CD4-positive, alpha-beta T cell treated with Interleukin-4 for 4 hours (primary cell): ENCODE results near the gene KCNQ2.

Experiments used
- DNase-seq: peaks from one replicate; pipeline ENCODE4 v3.0.0-alpha.2; 2020

KCNQ2 gene

DNA sequence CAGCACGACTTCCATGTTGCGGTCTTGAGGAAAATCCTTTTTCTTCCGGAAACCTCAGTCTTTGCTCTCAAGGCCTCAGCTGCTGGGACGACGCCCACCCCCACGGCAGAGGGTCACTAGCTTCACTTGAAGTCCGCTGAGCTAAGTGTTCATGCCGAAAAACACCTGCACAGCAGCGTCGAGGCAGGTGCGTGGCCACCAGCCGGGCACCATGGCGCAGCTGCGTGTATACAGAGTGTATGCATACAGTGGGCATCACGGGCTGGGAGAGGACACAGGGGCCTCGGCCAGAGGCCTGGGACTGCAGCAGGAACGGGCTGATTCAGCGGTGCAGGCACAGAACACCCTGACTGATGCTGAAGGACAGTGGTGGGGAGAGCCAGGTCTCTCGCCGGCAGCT, 20.1 kb downstream of the KCNQ2 start:
- DNase-seq = no peak

DNA sequence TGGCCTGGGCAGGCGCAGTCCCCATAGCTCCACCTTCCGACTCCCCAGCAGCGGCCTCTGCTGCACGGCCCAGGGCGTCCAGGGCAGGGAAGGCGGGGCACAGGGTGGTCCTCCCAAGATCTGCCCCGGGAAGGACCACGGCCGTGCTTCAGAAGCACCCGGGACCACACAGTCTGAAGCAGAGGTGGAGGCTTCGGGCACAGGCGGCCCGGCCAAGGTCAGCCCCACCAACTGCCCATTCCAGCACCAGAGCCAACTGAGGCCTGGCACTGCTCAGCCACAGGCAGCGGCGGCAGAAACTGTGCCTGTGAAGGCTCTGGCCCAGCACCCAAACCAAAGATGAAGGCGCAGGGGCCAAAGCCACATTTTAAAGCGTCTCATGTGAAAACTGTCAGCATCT, 20.6 kb downstream of the KCNQ2 start:
- no peak for DNase-seq

DNA sequence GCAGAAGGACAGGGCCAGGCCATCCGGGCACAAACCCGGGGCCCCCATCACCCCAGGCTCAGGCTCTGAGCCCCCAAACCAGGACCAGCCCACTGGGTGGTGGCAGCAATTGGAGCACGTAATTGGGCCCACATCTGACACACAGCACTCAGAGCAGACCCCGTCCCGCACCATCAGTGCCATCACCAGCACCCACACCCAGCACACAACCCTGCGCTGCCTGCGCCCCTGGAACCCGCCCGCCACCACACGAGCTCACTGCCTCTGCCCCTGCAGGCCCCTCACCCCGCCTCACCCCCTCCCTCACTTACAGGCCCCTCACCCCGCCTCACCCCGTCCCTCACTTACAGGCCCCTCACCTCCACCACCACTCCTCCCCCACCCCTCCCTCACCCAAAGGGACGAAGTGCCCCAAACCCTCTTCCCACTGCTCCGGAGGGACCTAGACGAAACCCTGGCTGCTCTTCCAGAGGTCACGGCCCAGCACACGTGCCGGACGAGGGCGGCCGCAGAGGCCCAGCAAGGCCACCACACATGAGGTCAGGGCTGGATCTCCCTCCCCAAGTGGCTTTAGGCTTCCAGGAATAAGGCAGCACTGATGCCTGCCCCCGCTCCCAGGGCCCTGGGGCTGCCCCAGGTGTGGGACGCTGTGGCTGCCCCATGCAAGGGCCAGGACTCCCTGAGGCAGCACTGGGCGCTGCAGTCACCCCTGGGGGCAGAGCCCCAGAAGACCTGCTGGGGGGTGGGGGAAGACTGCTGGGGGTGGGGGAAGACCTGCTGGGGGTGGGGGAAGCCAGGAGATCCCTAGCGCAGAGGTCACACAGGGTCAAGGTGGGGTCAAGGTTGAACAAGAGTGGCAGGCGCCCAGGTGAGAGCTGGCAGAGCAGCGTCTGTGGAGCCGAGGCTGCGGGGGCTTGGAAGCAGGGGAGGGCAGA, 22.4 kb downstream of the KCNQ2 start:
- DNase-seq = no peak

DNA sequence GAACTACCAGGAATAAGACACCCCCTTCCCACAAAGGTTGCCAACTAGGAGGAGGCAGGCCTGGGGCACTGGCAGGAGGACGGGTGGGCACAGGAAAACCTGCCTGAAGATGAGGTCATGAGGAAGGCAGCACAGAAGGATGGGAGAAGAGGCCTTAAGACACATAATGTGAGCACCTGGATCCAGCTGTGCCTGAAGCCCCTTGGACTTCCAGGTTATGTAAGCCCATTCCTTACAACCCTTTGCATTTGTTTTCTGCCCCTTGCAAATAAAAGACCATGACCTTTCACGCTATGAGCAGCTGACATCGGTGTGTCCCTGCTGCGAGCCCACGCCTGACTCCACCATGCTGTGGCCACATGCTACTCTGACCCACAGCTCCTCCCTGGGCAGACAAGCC, 23.4 kb downstream of the KCNQ2 start:
- no peak for DNase-seq

DNA sequence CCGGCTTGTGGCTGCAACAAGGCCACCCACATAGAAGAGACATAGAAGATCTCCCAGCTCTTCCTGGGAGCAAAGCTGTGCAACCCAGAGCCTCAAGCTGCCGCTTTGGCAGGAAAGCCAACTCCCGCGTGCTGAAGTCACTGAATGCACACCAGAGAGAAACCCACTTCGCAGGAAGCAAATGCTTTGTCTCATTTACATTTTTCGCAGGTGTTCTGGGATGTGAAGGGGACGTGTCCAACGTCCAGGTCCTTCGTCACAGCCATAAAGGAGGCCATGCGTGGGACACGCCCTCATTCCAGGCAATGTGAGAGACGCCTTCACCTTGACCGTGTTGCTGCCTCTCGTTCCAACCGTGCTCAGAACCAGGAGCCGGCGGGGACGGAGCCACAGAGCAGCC, 24.4 kb downstream of the KCNQ2 start:
- DNase-seq = no peak

DNA sequence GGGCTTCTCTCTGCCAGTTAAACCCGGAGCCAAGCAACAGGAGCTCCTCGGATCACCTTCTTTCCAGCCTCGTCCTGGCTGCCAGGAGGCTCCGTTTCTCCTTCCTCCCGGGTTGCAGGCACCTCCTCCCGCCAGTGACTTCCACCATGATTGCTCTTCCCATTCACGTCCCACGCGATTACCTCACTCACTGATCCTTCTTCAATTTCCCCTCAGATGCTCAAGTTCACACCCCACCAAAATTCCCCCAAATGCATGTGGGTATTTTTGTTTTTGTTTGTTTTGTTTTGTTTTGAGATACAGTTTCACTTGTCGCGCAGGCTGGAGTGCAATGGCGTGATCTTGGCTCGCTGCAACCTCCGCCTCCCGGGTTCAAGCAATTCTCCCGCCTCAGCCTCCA, 25.1 kb downstream of the KCNQ2 start:
- no peak for DNase-seq

DNA sequence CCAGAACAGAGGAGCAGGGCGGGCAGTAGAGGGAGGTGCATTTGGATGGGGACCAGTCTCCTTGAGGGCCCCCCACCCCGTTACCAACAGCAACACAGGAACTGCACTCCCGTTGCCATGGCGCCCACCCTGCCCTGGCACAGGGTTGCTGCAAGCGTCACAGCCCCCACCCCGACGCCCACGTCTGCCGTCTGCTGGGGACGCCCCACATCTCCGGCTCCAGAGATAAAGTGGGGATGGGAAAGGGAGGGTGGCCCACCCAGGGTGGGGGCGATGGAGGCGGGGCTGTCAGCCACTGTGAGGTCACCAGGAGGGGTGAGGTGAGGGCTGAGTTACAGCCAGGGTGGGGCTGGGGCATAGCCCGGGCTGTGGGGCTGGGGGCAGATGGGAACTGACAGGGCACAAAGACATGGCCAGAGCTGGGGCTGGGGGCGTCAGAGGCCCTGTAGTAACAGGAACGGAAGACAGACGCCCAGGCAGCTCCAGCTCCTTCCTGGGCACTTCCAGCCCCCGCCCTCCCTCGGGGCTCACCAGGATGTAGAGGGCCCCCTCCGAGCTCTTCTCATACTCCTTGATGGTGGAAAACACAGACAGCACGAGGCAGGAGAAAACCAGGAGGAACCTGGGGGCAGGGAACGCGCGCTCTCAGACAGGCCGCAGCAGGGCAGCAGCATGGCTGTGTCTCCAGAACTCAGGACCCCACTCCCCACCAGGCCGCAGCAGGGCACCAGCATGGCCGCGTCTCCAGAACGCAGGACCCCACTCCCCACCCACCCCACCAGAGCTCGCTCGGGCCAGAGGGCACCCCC, 26.0 kb downstream of the KCNQ2 start:
- no peak for DNase-seq

DNA sequence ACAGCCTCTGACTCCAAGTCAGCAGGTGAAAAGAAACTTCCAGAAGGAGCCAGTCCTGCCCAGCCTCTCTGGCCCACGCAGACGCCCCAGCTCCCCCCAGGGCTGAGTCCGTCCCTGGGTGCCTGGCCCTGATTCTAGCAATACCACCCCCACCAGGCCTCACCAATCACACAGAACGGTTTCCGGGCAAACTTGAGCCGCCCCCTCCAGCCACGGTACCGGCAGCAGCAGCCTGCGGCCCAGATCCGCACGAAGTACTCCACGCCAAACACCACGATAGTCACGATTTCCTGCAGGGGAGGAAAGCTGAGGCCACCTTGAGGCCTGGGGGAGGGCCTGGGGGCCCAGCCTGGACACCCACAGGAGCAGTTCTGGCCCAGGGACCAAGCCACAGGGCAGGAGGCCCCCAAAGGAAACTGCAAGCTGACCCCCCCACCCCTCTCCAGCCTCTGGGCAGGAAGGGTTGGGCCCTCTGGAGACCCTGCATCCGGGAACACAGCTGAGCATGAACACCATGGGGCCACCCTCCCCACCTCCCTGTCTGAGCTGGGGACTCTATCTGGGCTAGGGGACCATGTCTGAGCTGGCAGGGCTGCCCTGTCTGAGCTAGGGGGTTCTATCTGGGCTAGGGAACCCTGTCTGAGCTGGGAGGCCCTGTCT, 27.2 kb downstream of the KCNQ2 start:
- no peak for DNase-seq

DNA sequence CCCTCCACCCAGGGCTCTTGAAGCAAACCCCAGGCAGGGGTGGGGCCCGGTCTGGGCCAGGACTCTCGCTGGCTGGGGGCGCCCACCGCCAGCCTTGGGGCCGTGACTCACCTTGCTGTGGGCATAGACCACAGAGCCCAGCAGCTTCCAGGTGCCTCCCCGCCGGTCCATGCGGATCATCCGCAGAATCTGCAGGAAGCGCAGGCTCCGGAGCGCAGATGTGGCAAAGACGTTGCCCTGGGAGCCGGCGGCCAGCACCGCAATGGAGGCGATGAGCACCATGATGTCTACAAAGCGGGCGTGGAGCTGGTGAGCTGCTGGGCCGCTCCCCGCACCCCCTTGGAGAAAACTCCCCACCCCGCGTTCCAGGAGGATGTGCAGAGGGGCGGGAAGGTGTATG, 27.9 kb downstream of the KCNQ2 start:
- DNase-seq = no peak

DNA sequence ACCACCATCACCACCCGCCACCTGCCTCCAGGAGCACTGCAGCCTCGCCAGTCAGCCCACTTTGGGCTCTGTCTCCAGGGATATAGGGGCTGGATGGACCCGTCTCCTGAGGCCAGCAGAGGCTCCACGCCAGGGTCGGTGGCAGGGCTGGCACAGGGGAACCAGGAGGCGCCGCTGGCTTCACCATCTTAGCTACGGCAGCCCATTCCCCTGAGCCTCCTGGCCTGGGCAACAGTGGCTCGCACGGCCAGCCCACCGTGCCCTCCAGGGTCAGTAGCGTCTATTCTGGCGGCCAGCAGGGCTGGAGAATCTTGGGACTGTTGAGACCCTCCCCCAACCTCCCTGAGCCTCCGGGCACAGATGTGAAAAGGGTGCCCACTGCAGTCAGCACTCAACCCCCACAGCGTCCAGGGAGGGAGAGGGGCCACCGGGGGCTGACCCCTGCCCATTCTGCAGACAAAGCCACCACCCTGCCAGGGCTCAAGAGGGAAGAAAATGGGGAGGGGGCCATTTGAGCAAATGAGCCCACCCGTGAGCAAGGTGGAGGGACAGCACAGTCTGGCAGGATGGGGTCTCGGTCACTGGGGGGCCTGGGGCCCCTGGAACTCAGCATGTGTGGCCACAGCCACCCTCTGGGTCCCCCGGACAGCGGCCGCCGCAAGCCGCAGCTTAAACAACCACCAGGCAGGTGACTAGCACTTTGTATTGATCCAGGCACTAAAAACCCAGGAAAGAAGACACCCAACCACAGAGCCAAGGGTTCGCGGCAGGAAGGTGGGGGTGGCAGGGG, 28.7 kb downstream of the KCNQ2 start:
- DNase-seq = no peak

DNA sequence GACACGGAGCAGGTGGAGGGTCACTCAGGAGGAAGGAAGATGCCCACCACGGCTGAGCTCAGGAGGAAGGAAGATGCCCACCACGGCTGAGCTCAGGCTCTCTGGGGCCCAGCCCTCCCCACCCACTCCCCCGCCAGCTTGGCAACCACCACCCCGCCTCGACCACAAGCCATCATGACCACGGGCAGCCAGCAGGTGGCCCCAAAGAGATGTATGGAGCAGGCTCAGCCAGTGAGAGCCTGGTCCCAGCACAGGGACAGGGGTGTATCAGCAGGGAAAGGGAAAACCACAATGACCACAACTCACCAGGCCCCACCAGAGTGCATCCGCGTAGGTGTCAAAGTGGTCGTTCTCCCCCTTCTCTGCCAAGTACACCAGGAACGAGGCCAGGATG, 30.4 kb downstream of the KCNQ2 start:
- peak; percentile 40 for DNase-seq

DNA sequence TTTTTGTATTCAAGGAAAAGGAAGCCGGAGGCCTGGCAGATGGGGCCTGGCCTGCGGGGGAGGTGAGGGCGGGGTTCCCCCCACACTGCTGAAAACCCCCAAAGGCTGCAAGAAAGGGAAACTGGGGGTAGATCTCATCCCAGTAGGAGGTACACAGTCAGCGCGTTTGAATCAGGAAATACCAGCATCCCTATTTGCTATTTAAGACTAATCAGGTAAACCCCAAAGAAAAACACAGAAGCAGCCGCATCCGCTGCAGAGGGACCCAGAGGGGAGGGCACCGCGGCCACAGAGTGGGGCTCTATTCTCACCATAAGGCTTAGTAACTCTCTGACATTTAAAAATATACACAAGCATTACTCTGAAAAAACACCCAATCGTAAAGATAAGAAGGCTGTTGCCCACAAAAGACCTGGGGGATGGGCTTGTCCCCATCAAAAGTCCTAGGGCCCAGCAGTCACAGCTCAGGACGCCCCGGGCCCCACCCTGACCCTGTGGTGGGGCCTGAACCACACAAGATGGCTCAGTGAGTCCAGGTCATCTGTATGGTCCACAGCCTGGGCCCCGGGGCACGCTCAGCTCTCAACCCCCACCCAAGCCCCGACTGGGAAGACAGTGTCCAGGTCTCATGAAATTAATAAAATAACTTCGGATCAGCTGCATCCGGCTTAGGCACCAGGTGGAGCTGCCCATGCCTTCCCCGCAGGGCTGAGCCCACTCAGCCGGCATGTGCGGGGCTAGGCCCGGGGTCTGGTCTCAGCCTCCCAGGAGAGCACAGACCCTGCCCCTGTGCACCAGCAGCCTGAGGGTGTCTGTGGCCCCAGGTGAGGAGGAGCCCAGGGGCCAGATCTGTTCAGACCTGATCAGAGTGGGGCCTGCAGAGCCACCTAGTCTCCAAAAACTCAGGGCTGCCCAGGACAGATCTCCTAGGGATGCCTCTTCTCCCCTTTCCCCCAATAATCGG, 31.0 kb downstream of the KCNQ2 start:
- peak; percentile 30 for DNase-seq

DNA sequence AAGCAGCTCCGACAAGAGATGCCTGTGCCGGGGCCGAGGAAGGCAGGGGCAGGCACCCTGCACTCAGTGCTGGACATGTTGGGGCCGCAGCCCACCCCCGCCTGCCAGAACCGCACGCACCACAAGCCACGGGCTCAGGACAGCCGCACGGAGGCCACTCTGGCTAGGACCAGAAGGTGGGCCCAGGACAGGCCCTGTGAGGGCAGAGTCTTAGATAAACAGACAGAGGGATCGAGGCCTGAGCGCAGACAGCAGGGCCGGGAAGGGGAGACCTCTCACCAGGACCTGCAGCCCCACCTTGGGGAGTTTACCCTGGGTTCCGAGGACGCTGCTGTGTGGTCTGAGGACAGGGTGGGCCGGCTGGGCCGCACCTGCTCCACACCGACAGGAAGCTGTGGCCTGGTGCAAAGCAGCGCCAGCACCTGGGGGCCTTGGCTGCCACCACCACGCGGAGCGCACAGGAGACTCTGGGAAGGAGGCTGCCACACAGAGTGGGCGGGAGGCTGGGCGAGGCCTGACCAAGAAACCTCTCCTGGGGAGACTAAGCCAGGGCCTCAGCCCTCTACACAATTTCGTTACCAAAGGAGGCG, 32.0 kb downstream of the KCNQ2 start:
- DNase-seq = no peak

DNA sequence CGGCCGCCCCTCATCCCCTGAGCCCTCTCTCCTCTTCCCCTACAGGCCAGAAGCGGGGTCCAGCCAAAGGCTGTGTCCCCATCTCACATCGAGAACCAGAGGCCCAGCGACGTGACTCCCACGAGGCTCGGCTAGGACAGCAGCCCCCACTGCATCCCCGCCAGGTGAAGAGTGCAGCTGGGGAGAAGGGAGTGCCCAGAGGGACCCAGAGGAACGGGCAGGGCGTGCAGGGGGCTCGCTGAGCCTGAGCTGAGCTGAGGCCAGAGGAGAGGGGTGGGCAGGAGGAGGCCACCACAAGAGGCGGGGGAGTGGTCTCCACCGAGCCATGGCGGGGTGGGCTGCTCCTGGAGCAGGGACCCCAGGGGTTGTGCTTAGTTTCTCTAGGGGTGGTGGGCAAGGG, 32.6 kb downstream of the KCNQ2 start:
- no peak for DNase-seq

DNA sequence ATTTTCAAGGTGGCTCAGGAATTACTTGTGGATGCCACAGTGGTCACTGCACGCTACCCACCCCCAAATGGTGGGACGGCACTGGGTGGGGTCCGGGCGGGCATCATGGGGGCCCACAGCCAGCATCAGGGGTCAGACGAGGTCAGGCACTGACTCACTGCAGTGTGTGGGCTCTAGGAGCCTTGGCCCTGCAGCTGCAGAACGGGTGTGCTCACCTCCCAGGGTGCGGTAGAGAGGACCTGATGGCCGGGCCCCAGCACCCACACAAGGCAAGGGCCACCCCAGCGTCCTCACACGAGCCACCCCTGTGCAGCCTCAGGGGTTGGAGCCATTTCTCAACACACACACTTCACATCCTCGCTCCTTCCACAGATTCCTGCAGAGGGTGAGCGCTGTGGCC, 34.3 kb downstream of the KCNQ2 start:
- DNase-seq = no peak

DNA sequence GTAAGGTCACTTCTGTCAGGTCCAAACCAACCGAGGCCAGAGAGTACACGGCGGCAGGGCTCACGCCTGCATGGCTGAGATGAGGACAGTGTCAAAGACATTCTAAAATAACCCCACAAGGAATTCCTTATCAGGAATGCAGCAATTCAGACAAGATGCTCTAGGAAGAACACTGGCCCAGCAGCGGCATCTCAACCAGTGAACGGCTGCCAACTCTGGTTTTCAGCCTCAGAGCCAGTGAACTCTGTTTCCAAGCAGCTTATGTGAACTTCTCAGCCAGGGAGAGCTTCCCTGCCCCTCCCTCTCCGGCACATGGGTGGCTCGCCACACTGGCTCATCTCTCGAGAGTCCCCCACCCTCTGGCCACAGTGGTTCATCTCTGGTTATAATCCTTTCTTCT, 36.9 kb downstream of the KCNQ2 start:
- no peak for DNase-seq

DNA sequence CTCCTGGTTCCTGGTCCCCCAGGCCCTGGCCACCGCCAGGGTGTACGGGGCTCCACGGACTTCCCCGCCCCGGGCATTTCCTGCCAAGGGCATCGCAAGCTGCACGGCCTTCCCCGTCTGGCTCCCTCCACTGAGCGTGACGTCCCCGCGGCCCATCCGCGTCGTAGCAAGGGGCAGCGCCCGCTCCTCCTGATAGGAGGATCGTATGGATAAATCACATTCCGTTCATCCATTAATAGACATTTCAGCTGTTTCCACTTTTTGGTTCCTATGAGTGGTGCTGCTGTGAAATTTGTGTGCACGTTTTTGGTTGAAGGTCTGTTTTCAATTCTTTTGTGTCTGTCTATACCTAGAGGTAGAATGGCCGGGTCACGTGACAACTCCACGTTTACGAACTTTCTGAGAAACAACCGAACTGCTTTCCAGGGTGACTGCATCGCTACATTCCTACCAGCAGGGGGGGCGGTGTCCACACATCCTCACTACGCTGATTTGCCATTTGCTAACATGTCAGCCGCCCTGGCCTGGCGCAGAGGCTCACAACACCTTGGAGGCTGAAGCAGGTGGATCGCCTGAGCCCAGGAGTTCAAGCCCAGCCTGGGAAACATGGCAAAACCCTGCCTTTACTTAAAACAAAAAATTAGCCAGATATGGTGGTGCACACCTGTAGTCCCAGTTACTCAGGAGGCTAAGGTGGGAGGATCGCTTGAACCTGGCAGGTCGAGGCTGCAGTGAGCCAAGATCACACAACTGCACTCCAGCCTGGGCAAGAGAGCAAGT, 37.7 kb downstream of the KCNQ2 start:
- peak; percentile 79 for DNase-seq

DNA sequence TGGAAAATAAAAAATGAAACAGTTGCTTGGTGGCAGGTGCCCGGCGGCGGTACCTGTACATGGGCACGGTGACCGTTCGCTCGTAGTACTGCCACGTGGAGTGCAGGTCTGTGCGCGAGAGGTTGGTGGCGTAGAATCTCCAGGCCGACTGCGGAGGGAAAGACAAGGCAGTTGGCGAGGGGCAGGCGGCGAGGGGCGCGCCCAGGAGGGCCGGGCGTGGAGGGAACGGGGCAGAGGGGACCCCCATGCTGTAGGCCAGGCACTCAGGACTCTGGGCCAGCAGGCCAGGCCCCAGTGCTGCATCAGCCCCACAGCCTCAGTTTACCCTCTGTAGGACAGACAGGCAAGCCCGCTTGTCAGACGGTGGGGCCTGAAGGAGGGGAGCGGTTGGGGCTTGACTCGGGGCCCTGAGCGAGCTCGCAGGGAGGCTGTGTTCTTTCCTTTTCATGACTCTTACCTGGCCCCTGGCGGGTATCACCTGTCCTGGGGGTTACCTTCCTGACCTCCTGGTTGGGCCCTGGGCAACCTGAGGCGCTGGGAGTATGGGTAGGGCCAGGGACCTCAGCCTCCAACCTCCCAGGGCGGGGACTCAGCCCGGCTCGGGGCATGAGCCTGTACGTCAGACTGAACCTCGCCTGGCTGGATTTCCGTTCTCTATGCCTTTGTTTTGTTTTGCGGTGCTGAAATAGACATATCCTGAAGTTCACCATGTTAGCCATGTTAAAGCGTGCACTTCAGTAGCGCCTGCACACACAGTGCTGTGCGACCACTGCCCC, 38.5 kb downstream of the KCNQ2 start:
- no peak for DNase-seq

DNA sequence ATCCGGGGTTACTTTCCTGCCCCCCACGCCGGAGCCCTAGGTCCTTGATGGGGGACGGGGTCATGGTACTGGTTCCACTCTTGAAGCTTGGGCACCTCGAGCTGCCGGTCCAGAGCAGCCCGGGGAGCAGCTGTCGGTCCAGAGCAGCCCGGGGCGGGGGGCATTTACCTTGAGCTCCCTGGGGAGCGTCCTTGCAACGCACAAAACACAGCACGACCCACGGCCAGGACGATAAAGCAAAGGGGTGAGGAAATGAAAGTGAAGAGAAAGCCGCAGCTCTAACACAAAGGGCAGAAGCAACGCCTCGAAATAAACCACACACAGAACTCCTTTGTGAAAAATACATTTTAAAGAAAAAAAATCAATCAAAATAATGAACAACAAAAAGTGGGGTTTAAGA, 39.1 kb downstream of the KCNQ2 start:
- DNase-seq = no peak
